Neural cell (in vitro differentiated cells): ENCODE measurements around the gene SPEF1. TPM values are rescaled to one million over a fixed set of nuclear protein-coding genes. Genes with fewer than 3 reads are reported as not detected.

Experiments
- H2AFZ ChIP-seq: fragments of 200-600, 300-800 bp; sonication (generic), shearing (Covaris generic); 2 replicates; pipeline ENCODE4 v1.6.0; 2014; ENCODE audit warnings: low read depth, mild to moderate bottlenecking, antibody characterized with exemption, low read length, moderate library complexity
- H3F3A ChIP-seq: fragments of 200-600 bp; shearing (Covaris generic); 2 replicates; pipeline ENCODE4 v1.6.1; 2016; ENCODE audit warnings: mild to moderate bottlenecking, moderate library complexity, mixed read lengths, antibody characterized with exemption, low read length; ENCODE audit not compliant: insufficient read depth, poor library complexity, severe bottlenecking
- H3K27ac ChIP-seq: fragments of 200-600, 300-800 bp; sonication (generic), shearing (Covaris generic); 2 replicates; pipeline ENCODE4 v1.5.1; 2014; ENCODE audit warnings: mild to moderate bottlenecking, low read length, moderate library complexity
- H3K27me3 ChIP-seq: fragments of 300-800, 200-600 bp; sonication (generic), shearing (Covaris generic); 2 replicates; pipeline ENCODE4 v1.6.0; 2014; ENCODE audit warnings: mild to moderate bottlenecking, low read depth, low read length, moderate library complexity; ENCODE audit not compliant: insufficient read depth
- H3K36me3 ChIP-seq: fragments of 300-800, 200-600 bp; sonication (generic), shearing (Covaris generic); 2 replicates; pipeline ENCODE4 v1.5.1; 2014; ENCODE audit warnings: mild to moderate bottlenecking, antibody characterized with exemption, low read length, moderate library complexity; ENCODE audit not compliant: insufficient read depth
- H3K4me2 ChIP-seq: fragments of 300-800, 200-600 bp; sonication (generic), shearing (Covaris generic); 2 replicates; pipeline ENCODE4 v1.6.0; 2014; ENCODE audit warnings: mild to moderate bottlenecking, low read length
- H3K4me3 ChIP-seq: fragments of 300-800, 200-600 bp; sonication (generic), shearing (Covaris generic); 2 replicates; pipeline ENCODE4 v1.5.1; 2014; ENCODE audit warnings: mild to moderate bottlenecking, low read length, moderate library complexity
- H3K79me2 ChIP-seq: fragments of 200-600 bp; shearing (Covaris generic); replicated peaks from 2 replicates; pipeline ENCODE4 v1.6.0; 2014; ENCODE audit warnings: mild to moderate bottlenecking, low read length, moderate library complexity; ENCODE audit not compliant: insufficient read depth
- H3K9ac ChIP-seq: fragments of 300-800, 200-600 bp; sonication (generic), shearing (Covaris generic); 2 replicates; pipeline ENCODE4 v1.6.1; 2016; ENCODE audit warnings: mild to moderate bottlenecking, low read length, mixed read lengths
- H3K9me2 ChIP-seq: fragments of 200-600 bp; shearing (Covaris generic); 2 replicates; pipeline ENCODE4 v1.6.1; 2016; ENCODE audit warnings: mild to moderate bottlenecking, low read length, mixed read lengths; ENCODE audit not compliant: insufficient read depth
- H3K9me3 ChIP-seq: fragments of 200-600, 300-800 bp; sonication (generic), shearing (Covaris generic); 2 replicates; pipeline ENCODE4 v1.6.1; 2016; ENCODE audit warnings: mild to moderate bottlenecking, mixed run types, low read length, moderate library complexity, mixed read lengths
- H4K20me1 ChIP-seq: fragments of 200-600 bp; shearing (Covaris generic); 2 replicates; pipeline ENCODE4 v1.6.1; 2016; ENCODE audit warnings: mild to moderate bottlenecking, mixed run types; ENCODE audit not compliant: insufficient read depth
- EP300 ChIP-seq: fragments of 450-650 bp; conservative IDR thresholded peaks from 2 replicates; pipeline ENCODE4 v1.6.1; 2014; ENCODE audit warnings: antibody characterized with exemption, mild to moderate bottlenecking, moderate library complexity; ENCODE audit not compliant: poor library complexity, severe bottlenecking
- EZH2 ChIP-seq: fragments of 200-600, 300-800 bp; shearing (Covaris generic), sonication (generic); IDR thresholded peaks from 2 replicates; pipeline ENCODE4 v1.6.1; 2014; ENCODE audit warnings: antibody characterized with exemption, low read length, borderline replicate concordance, mild to moderate bottlenecking; ENCODE audit not compliant: insufficient read depth, poor library complexity, severe bottlenecking
- MXI1 ChIP-seq: fragments of 450-650 bp; conservative IDR thresholded peaks from 2 replicates; pipeline ENCODE4 v1.6.1; 2014; ENCODE audit warnings: antibody characterized with exemption, mild to moderate bottlenecking; ENCODE audit not compliant: poor library complexity, severe bottlenecking
- POLR2AphosphoS5 ChIP-seq: IDR thresholded peaks from 2 replicates; pipeline ENCODE4 v1.6.1; 2012
- RAD21 ChIP-seq: fragments of 450-650 bp; conservative IDR thresholded peaks from 2 replicates; pipeline ENCODE4 v1.6.1; 2014; ENCODE audit warnings: antibody characterized with exemption, mild to moderate bottlenecking, moderate library complexity
- SMC3 ChIP-seq: fragments of 450-650 bp; conservative IDR thresholded peaks from 2 replicates; pipeline ENCODE4 v1.6.1; 2014; ENCODE audit warnings: antibody characterized with exemption, mild to moderate bottlenecking, moderate library complexity; ENCODE audit not compliant: poor library complexity
- TAF1 ChIP-seq: IDR thresholded peaks from 2 replicates; pipeline ENCODE4 v1.6.1; 2012; ENCODE audit warnings: low read depth
- polyA plus RNA-seq: library from polyadenylated mRNA; depleted of rRNA; stranded (reverse); fragments of >200 nt; gene quantifications from 2 replicates; pipeline ENCODE4 v1.2.3, GENCODE V29; 2014
- TF ChIP-seq, protein P1 (sequence below): fragments of 450-650 bp; IDR thresholded peaks from 2 replicates; pipeline ENCODE4 v1.5.1; 2014; ENCODE audit warnings: antibody characterized with exemption, mild to moderate bottlenecking, moderate library complexity; ENCODE audit not compliant: poor library complexity, severe bottlenecking
- TF ChIP-seq, protein P2 (sequence below): IDR thresholded peaks from 2 replicates; pipeline ENCODE4 v1.6.1; 2012; ENCODE audit warnings: borderline replicate concordance

Gene SPEF1
- polyA plus RNA-seq, 1 donor from 2014 or later: 0.58 TPM

DNA sequence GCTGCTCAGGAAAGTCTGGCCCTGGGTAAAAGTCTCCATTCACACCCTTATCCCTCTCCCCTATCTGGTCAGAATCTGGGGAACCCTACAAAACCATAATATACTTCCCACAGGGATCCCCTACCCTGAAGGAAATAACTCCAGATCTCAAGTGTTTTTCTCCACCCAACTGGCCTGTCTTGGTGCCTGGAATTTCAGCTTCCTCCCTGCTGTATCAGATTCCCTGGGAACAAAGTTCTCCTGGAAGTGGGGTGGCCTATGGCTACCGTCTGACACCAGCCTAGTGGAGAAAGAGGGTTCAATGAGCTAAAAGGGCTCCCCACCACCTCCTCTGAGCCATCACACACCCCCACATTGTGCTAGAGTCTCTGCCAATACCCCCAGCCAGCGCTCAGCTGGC is 33.8 kb downstream of the SPEF1 start:
- Histone ChIP-seq H3K4me2 (no peak overlapping the region), H3K9me2 (no peaks in the 10 kb centered on the region), H3K27me3 (peaks cover 64% of the 10 kb centered on the region), H2AFZ (no peak overlapping the region), H3K27ac (no peak overlapping the region), H3K9ac (no peak overlapping the region), H3K79me2 (no peaks in the 10 kb centered on the region), H4K20me1 (no peaks in the 10 kb centered on the region), H3F3A (no peaks in the 10 kb centered on the region), H3K9me3 (no peaks in the 10 kb centered on the region), H3K4me3 (no peak overlapping the region), H3K36me3 (no peaks in the 10 kb centered on the region)
- TF ChIP-seq EZH2 (no peak), RAD21 (no peak), SMC3 (no peak), MXI1 (no peak), POLR2AphosphoS5 (no peak), EP300 (no peak), TAF1 (no peak)
- TF ChIP-seq, protein P1, sequence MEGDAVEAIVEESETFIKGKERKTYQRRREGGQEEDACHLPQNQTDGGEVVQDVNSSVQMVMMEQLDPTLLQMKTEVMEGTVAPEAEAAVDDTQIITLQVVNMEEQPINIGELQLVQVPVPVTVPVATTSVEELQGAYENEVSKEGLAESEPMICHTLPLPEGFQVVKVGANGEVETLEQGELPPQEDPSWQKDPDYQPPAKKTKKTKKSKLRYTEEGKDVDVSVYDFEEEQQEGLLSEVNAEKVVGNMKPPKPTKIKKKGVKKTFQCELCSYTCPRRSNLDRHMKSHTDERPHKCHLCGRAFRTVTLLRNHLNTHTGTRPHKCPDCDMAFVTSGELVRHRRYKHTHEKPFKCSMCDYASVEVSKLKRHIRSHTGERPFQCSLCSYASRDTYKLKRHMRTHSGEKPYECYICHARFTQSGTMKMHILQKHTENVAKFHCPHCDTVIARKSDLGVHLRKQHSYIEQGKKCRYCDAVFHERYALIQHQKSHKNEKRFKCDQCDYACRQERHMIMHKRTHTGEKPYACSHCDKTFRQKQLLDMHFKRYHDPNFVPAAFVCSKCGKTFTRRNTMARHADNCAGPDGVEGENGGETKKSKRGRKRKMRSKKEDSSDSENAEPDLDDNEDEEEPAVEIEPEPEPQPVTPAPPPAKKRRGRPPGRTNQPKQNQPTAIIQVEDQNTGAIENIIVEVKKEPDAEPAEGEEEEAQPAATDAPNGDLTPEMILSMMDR: no peak
- TF ChIP-seq, protein P2, sequence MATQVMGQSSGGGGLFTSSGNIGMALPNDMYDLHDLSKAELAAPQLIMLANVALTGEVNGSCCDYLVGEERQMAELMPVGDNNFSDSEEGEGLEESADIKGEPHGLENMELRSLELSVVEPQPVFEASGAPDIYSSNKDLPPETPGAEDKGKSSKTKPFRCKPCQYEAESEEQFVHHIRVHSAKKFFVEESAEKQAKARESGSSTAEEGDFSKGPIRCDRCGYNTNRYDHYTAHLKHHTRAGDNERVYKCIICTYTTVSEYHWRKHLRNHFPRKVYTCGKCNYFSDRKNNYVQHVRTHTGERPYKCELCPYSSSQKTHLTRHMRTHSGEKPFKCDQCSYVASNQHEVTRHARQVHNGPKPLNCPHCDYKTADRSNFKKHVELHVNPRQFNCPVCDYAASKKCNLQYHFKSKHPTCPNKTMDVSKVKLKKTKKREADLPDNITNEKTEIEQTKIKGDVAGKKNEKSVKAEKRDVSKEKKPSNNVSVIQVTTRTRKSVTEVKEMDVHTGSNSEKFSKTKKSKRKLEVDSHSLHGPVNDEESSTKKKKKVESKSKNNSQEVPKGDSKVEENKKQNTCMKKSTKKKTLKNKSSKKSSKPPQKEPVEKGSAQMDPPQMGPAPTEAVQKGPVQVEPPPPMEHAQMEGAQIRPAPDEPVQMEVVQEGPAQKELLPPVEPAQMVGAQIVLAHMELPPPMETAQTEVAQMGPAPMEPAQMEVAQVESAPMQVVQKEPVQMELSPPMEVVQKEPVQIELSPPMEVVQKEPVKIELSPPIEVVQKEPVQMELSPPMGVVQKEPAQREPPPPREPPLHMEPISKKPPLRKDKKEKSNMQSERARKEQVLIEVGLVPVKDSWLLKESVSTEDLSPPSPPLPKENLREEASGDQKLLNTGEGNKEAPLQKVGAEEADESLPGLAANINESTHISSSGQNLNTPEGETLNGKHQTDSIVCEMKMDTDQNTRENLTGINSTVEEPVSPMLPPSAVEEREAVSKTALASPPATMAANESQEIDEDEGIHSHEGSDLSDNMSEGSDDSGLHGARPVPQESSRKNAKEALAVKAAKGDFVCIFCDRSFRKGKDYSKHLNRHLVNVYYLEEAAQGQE: no peak

DNA sequence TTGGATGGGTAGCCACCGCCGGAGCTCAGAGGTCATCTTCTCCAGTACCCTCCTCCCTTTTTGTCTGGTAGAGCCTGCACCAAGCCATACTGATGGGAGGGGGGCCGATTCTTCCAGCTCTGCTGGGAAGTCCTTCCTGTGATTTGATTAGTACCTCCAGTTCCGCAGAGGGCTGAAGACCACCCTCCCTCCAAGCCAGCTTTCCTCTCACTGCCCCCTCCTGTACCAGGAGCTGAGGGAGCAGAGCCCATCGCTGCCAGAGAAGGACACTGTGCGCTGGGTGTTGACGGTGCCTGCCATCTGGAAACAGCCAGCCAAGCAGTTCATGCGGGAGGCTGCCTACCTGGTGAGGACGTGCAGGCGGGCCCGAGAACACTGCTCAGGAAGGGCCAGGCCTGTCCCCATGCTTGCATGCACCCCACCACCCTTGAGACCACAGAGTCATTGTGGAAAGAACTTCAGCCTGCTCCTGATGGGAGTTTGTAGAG is 35.5 kb downstream of the SPEF1 start:
- no peak overlapping the region for H3K9ac ChIP-seq
- no peaks in the 10 kb centered on the region for H3K79me2 ChIP-seq
- no peaks in the 10 kb centered on the region for H3F3A ChIP-seq
- no peaks in the 10 kb centered on the region for H3K9me2 ChIP-seq
- H3K27me3 ChIP-seq: peaks cover 47% of the 10 kb centered on the region
- no peak for TF ChIP-seq POLR2AphosphoS5
- TF ChIP-seq, protein P1: no peak
- TF ChIP-seq SMC3: no peak
- TF ChIP-seq RAD21: no peak
- TF ChIP-seq, protein P2: no peak
- TF ChIP-seq EZH2: no peak
- TF ChIP-seq EP300: no peak
- TF ChIP-seq MXI1: no peak
- TF ChIP-seq TAF1: no peak
- H4K20me1 ChIP-seq: no peaks in the 10 kb centered on the region
- H3K4me2 ChIP-seq: no peak overlapping the region
- no peaks in the 10 kb centered on the region for H3K36me3 ChIP-seq
- H3K9me3 ChIP-seq: no peaks in the 10 kb centered on the region
- H3K27ac ChIP-seq: no peak overlapping the region
- H3K4me3 ChIP-seq: peak overlapping the region; percentile 37
- H2AFZ ChIP-seq: no peak overlapping the region
